Heart left ventricle (tissue), 16 donors: ENCODE data around the gene NR2F1-AS1. TPM values are rescaled to one million over a fixed set of nuclear protein-coding genes. Genes with fewer than 3 reads are reported as not detected.

Source experiments
- ATAC-seq, 4 donors: fragments of 200-7000 bp; cut with Tn5 transposase; one replicate each; pipeline ENCODE4 v1.9.1; 2020 to 2022; ENCODE audit warnings: moderate library complexity in 4 of 4, mild to moderate bottlenecking in 3 of 4, moderate number of reproducible peaks in 1 of 4
- DNase-seq, 5 donors: peaks; one replicate each; pipeline ENCODE4 v3.0.0-alpha.2; 2020
- H3K27ac ChIP-seq, 12 donors: fragments of 200-600 bp; sonication (generic) in 4 of 12; one replicate each; pipeline versions ENCODE4 v1.5.0 to v1.8.0; 2016 to 2022; ENCODE audit warnings: mild to moderate bottlenecking in 2 of 12
- H3K27me3 ChIP-seq, 9 donors: fragments of 200-600 bp; sonication (generic) in 2 of 9; one replicate each; pipeline versions ENCODE4 v1.5.1 to v1.8.0; 2016 to 2022; ENCODE audit warnings: mild to moderate bottlenecking in 3 of 9
- H3K36me3 ChIP-seq, 9 donors: fragments of 200-600 bp; sonication (generic) in 2 of 9; one replicate each; pipeline versions ENCODE4 v1.5.0 to v1.8.0; 2018 to 2022; ENCODE audit warnings: mild to moderate bottlenecking in 2 of 9
- H3K4me1 ChIP-seq, 12 donors: fragments of 200-600 bp; sonication (generic) in 4 of 12; one replicate each; pipeline versions ENCODE4 v1.5.0 to v1.8.0; 2016 to 2022; ENCODE audit warnings: mild to moderate bottlenecking in 3 of 12
- H3K4me3 ChIP-seq, 12 donors: fragments of 200-600 bp; sonication (generic) in 4 of 12; one replicate each; pipeline versions ENCODE4 v1.5.0 to v1.8.0; 2017 to 2022; ENCODE audit warnings: mild to moderate bottlenecking in 9 of 12, moderate library complexity in 4 of 12
- H3K9me3 ChIP-seq, 12 donors: fragments of 200-600 bp; sonication (generic) in 4 of 12; one replicate each; pipeline versions ENCODE4 v1.5.0 to v1.8.0; 2016 to 2022; ENCODE audit warnings: mild to moderate bottlenecking in 1 of 12
- CTCF ChIP-seq, 12 donors: fragments of 200-600 bp; sonication (generic) in 4 of 12; IDR thresholded peaks; one replicate each; pipeline versions ENCODE4 v1.5.0 to v1.8.0; 2018 to 2022; ENCODE audit warnings: antibody characterized with exemption in 12 of 12, mild to moderate bottlenecking in 5 of 12
- POLR2A ChIP-seq, 2 donors: fragments of 450-650 bp; IDR thresholded peaks; one replicate each; pipeline ENCODE4 v1.6.1; 2017; ENCODE audit warnings: antibody characterized with exemption in 2 of 2, mild to moderate bottlenecking in 2 of 2, moderate library complexity in 2 of 2
- WGBS, 4 donors: extraction: QIAGEN DNeasy Blood & Tissue Kit in 2 of 4; methylation state at CpG; one replicate each; pipeline versions ENCODE4 v1.1.5 to v1.1.7; 2013 to 2018; 5-methylcytosine and 5-hydroxymethylcytosine counted together
- intact Hi-C, 10 donors: fragments of 100-400 bp; cut with DNase I; formaldehyde crosslinking; loops; one replicate each; pipeline versions ENCODE4 v1.11.1 to v1.14.2; 2022
- polyA plus RNA-seq, 2 donors: library from polyadenylated mRNA; stranded (reverse); fragments of 200-250 nt; gene quantifications; one replicate each; pipeline ENCODE4 v1.2.3, GENCODE V29; 2013
- total RNA-seq, 9 donors: library from RNA; depleted of rRNA in 2 of 9; stranded (reverse); fragments of >200 nt in 2 of 9; fragmentation: NEBNext Ultra II Directional in 3 of 9; extraction: Animal tissue kit (Norgen Biotek cat#: 25700) in 3 of 9; gene quantifications; one replicate each; pipeline versions ENCODE4 v1.1.0 to v1.2.4, GENCODE V29; 2016 to 2023
- donor health status: ischemic (EF 13 %, LVEDD 7.1; RV severe dilation, severe dysfunction).
- donor health status: healthy with polysubstance abuse.
- donor health status: DM: no; HTN: yes; CAD: no.
- donor health status: DM: no; HTN: no; CAD: no.
- donor health status: ischemic (EF 25% LVEDD 6.9; RV normal size, moderate dysfunction).
- donor health status: ischemic (EF 25% LVEDD 5.7; RV mildly dilated, moderate dysfunction).
- donor health status: healthy.
- donor health status: DM: yes; HTN: yes; CAD: no.
- donor health status: ischemic (EF 35%, LVEDD 5.7; RV mildly dilated, moderate dysfunction).
- donor health status: nonischemic (EF 11% LVEDD 7.7; RV severe dilation, severe dysfunction).
- donor health status: DM: yes; HTN: yes; CAD: no.
- donor health status: PGD.
- donor health status: ischemic (EF 29% LVEDD 5.4; RV normal size, mild dysfunction).
- donor health status: nonischemic (EF 23%, LVEDD 6.1; RV moderate dilation, normal function).

NR2F1-AS1 gene
- total and polyA plus RNA-seq, 11 donors = 0.17 to 4.5 (median 0.67) TPM; not detected in 3

DNA sequence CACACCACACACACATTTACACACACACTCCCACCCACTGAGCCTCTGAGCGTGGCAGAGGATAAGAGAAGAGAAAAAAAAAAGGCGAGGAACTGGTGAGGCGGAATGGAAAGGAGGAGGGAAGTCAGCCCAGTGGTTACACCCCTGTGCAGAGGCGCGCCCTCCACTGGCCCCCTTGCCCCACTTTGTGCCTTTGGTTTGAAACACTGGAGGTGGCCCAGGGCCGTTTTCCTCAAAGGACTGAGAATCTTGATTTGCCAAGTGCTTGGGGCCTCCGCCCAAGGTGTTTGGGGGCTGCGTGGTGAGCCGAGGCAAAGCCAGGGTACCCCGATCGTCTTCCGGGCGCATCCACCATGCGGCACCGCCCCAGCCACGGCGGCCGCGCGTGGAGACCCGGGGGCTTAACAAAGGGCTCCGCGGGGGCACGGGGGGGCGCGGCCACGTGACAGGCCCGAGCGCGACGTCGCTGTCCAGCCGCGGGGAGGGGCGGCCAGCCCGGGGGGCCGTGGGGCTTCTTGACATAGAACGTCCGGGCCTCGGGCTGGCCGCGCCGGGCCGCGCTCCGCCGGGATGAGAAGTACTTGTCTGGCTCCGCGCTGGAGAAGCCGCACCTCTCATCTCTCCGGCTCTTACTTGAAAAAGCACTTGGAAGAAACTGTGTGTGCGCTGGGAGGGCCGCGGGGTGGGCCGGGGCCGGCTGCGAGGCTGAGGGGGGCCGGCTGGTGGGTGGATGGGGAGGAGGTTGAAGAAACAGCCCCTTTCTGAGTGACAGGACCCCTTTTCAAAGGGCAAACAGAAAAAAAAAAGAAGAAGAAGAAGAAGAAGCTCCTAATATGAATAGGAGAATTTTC is 23.0 kb upstream of the NR2F1-AS1 start:
- Histone ChIP-seq H3K36me3 (no peaks in the 10 kb centered on the region), H3K27ac (no peak overlapping the region), H3K4me1 (peaks cover 0 to 16% (median 5%) of the 10 kb centered on the region in 12 donors), H3K4me3 (peak overlapping the region in 3 of 12 donors; percentile 3 to 16 (median 6)), H3K27me3 (peaks cover 45 to 100% (median 97%) of the 10 kb centered on the region in 9 donors), H3K9me3 (no peaks in the 10 kb centered on the region)
- TF ChIP-seq POLR2A (IDR thresholded peaks at IDR 0.05) = no peak
- TF ChIP-seq CTCF (IDR thresholded peaks at IDR 0.05) = no peak
- intact Hi-C loops = loop anchor here in 4 of 10 donors (10.0 kb wide), 2 partner anchors 291 to 311 kb away; no protein-coding TSS in a partner anchor
- ATAC-seq (no peak), DNase-seq (no peak)
- 7 to 19% (median 9%) methylated on average over 24 to 58 of the region's 58 CpGs for WGBS, 4 donors

DNA sequence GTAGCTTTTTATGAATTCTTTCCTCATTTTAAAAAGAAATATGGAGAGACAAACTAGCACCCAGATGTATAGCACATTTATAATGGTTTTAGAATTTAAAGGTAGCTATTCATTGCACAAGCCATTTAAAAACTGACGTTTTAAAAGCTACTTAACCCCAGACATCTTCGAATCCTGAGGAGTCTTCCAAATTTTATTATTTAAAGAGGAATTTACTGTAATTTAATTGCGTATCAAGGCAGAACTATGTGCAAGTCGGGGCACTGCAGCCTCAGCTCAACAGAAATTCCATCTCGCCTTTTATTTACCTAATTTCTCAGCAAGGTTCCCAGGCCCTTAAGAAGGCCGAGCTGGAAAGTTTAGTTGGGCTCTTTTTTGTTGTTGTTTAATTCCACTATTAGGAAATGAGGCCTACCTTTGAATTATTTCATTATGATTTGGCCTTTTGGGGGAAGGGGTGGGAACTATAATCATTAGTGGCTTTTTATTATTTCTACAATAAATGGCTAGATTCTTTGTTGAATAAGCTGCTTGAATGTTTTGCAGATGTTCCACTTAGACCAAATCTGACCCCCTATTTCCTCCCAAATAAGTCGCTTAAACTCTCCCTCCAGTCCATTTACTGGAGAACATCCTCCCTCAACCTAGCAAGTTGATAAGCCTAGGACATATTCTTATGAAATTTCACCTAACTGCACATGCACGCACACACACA is 22.2 kb upstream of the NR2F1-AS1 start:
- no peak for ATAC-seq
- intact Hi-C loops = loop anchor here in 4 of 10 donors (10.0 kb wide), 2 partner anchors 292 to 312 kb away; no protein-coding TSS in a partner anchor
- WGBS, 4 donors = 57 to 73% (median 69%) methylated on average over 8 of the region's 8 CpGs

DNA sequence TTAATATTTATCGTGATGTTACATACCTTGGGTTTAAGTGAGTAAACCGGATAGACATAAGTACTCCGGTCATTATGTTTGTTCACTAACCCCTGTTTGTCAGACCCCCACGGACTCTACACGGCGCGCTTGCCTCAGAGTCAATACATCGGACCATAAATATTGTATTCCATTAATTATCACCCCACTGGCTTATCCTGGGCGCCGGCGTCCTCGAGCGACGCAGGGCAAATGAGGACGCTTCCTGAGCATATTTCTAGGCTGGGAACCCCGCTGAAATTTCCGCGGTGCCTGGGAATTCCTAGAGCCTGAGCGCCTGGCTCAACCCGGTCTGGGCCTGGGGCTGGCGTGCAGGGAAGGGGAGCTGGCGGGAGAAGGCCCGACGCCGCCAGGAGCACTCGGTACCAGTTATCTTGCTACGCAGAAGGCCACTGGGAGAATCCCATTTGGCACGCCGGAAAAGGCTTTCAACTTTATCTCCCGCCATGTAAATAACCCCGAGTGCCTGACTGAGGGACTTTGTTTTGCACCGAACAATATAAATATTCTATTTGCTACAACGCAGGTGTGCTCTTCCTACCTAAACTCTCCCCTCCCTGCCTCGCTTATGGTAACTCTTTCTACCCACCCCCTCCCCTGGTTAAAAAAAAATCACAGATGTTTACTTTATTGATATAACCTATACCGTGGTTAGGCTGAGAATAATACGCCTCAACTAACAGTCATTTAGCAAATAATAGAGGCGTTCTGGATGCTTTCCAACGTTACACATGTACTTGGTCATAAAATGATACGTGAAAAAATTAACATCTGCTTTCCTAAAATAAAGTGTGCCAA is 21.4 kb upstream of the NR2F1-AS1 start:
- no peaks in the 10 kb centered on the region for H3K9me3 ChIP-seq
- ATAC-seq = no peak
- H3K27me3 ChIP-seq = peaks cover 45 to 100% (median 99%) of the 10 kb centered on the region in 9 donors
- 13 to 37% (median 26%) methylated on average over 21 to 39 of the region's 39 CpGs for WGBS, 4 donors
- H3K4me1 ChIP-seq = peaks cover 0 to 7% (median 3%) of the 10 kb centered on the region in 12 donors
- intact Hi-C loops = loop anchor here in 4 of 10 donors (10.0 kb wide), 2 partner anchors 292 to 312 kb away; no protein-coding TSS in a partner anchor
- DNase-seq = no peak
- no peak overlapping the region for H3K27ac ChIP-seq
- H3K36me3 ChIP-seq = no peaks in the 10 kb centered on the region
- no peak overlapping the region for H3K4me3 ChIP-seq
- TF ChIP-seq POLR2A (IDR thresholded peaks at IDR 0.05) (no peak), CTCF (IDR thresholded peaks at IDR 0.05) (no peak)

More for the DNA sequence above, 22.2 kb upstream of the NR2F1-AS1 start:
- DNase-seq = no peak
- H3K27me3 ChIP-seq = peaks cover 40 to 100% (median 99%) of the 10 kb centered on the region in 9 donors
- H3K9me3 ChIP-seq = no peaks in the 10 kb centered on the region
- no peak for TF ChIP-seq CTCF (IDR thresholded peaks at IDR 0.05)
- TF ChIP-seq POLR2A (IDR thresholded peaks at IDR 0.05) = no peak
- no peak overlapping the region for H3K27ac ChIP-seq
- H3K36me3 ChIP-seq = no peaks in the 10 kb centered on the region
- H3K4me1 ChIP-seq = peaks cover 0 to 14% (median 6%) of the 10 kb centered on the region in 12 donors
- no peak overlapping the region for H3K4me3 ChIP-seq
